MCF 10A (cell line): ENCODE data around the gene NFIA. TPM values are rescaled to one million over a fixed set of nuclear protein-coding genes. Genes with fewer than 3 reads are reported as not detected.

Experiments
- BruUV-seq: library from RNA; stranded (reverse); fragments of 400-500 nt; replicated peaks from 2 replicates; lab custom pipeline; 2021; lab: Mats Ljungman, UMichigan
- CTCF ChIA-PET: fragments of 300-600 bp; sonication (Branson Sonifier 250); formaldehyde crosslinking; extraction: SDS; loops from one replicate; lab custom pipeline; 2021; ENCODE audit warnings: antibody characterized with exemption, inconsistent platforms; lab: Yijun Ruan, JAX
- POLR2A ChIA-PET: fragments of 300-600, 350-650 bp; sonication (Branson Sonifier 250); formaldehyde crosslinking; extraction: SDS; loops from one replicate; lab custom pipeline; 2020; ENCODE audit warnings: antibody characterized with exemption, inconsistent platforms; lab: Yijun Ruan, JAX
- DNase-seq: peaks from one replicate; pipeline ENCODE4 v3.0.0-alpha.2; 2018; ENCODE audit not compliant: unreplicated experiment
- H3K27ac Mint-ChIP-seq: one replicate; pipeline ENCODE4 v1.8.0; 2022; ENCODE audit warnings: mild to moderate bottlenecking, low read depth, mixed read lengths; ENCODE audit not compliant: unreplicated experiment
- H3K27me3 Mint-ChIP-seq: one replicate; pipeline ENCODE4 v1.8.0; 2022; ENCODE audit warnings: mixed read lengths; ENCODE audit not compliant: insufficient read depth, unreplicated experiment
- H3K36me3 Mint-ChIP-seq: one replicate; pipeline ENCODE4 v1.8.0; 2022; ENCODE audit warnings: mild to moderate bottlenecking, moderate library complexity, mixed read lengths; ENCODE audit not compliant: insufficient read depth, unreplicated experiment
- H3K4me1 Mint-ChIP-seq: one replicate; pipeline ENCODE4 v1.8.0; 2022; ENCODE audit warnings: mixed read lengths; ENCODE audit not compliant: insufficient read depth, unreplicated experiment
- H3K4me3 Mint-ChIP-seq: one replicate; pipeline ENCODE4 v1.8.0; 2022; ENCODE audit warnings: mild to moderate bottlenecking, moderate library complexity, mixed read lengths; ENCODE audit not compliant: unreplicated experiment
- H3K9me3 Mint-ChIP-seq: one replicate; pipeline ENCODE4 v1.8.0; 2022; ENCODE audit warnings: mixed read lengths; ENCODE audit not compliant: unreplicated experiment
- CTCF ChIP-seq: fragments of 200-600 bp; IDR thresholded peaks from one replicate; pipeline ENCODE4 v1.8.0; 2022; ENCODE audit warnings: antibody characterized with exemption, mild to moderate bottlenecking; ENCODE audit not compliant: unreplicated experiment
- intact Hi-C: fragments of 100-400 bp; cut with micrococcal nuclease; formaldehyde crosslinking; loops from 2 replicates; pipeline ENCODE4 v1.14.1; 2022
- total RNA-seq: library from RNA; stranded (reverse); gene quantifications from 2 replicates; pipeline ENCODE4 v1.2.3, GENCODE V29; 2022

The NFIA gene
- total RNA-seq, 1 experiment from 2014 or later = 54.8 TPM

- intact Hi-C loops = no loop called here
- H3K36me3 Mint-ChIP-seq = peaks cover 12% of the 10 kb centered on the region
- POLR2A ChIA-PET = interaction anchor here (1.0 to 4.6 kb wide), 6 partner anchors 9 to 31 kb away, joined by 4 to 25 read pairs (median 13); no protein-coding TSS in a partner anchor
- BruUV-seq = no TSS peak
- H3K27me3 Mint-ChIP-seq = no peaks in the 10 kb centered on the region
- CTCF ChIA-PET = no interaction called here
- no peak for TF ChIP-seq CTCF
- peaks cover 17% of the 10 kb centered on the region for H3K4me1 Mint-ChIP-seq
- no peaks in the 10 kb centered on the region for H3K9me3 Mint-ChIP-seq
- H3K4me3 Mint-ChIP-seq = no peak overlapping the region
- H3K27ac Mint-ChIP-seq = no peak overlapping the region
- DNase-seq = no peak
These were observed 27.5 kb downstream of the NFIA start for GRCh38 chr1:61109910-61110309.

GRCh38 chr1:61110554-61110953, 28.2 kb downstream of the NFIA start:
- Mint-ChIP-seq H3K9me3 (no peaks in the 10 kb centered on the region), H3K4me3 (no peak overlapping the region), H3K4me1 (peaks cover 23% of the 10 kb centered on the region), H3K36me3 (peaks cover 12% of the 10 kb centered on the region), H3K27me3 (no peaks in the 10 kb centered on the region), H3K27ac (no peak overlapping the region)
- no peak for DNase-seq
- BruUV-seq = no TSS peak
- CTCF ChIA-PET = no interaction called here
- no peak for TF ChIP-seq CTCF
- POLR2A ChIA-PET = interaction anchor here (1.0 to 4.6 kb wide), 6 partner anchors 8 to 32 kb away, joined by 4 to 25 read pairs (median 13); no protein-coding TSS in a partner anchor
- intact Hi-C loops = no loop called here

- no TSS peak for BruUV-seq
- Mint-ChIP-seq H3K36me3 (peaks cover 12% of the 10 kb centered on the region), H3K27ac (peak overlapping the region; percentile 49), H3K4me3 (no peak overlapping the region), H3K27me3 (no peaks in the 10 kb centered on the region), H3K4me1 (peaks cover 31% of the 10 kb centered on the region), H3K9me3 (no peaks in the 10 kb centered on the region)
- POLR2A ChIA-PET = interaction anchor here (0.5 to 4.6 kb wide), 8 partner anchors 8 to 72 kb away, joined by 3 to 25 read pairs (median 8); no protein-coding TSS in a partner anchor
- intact Hi-C loops = no loop called here
- CTCF ChIA-PET = no interaction called here
- DNase-seq = no peak
- no peak for TF ChIP-seq CTCF
These were observed 29.0 kb downstream of the NFIA start for GRCh38 chr1:61111084-61112004.

GRCh38 chr1:61114178-61114870, 32.0 kb downstream of the NFIA start:
- H3K9me3 Mint-ChIP-seq = no peaks in the 10 kb centered on the region
- no peaks in the 10 kb centered on the region for H3K27me3 Mint-ChIP-seq
- H3K4me3 Mint-ChIP-seq = no peak overlapping the region
- POLR2A ChIA-PET = interaction anchor here (0.8 to 4.6 kb wide), 7 partner anchors 8 to 212 kb away, joined by 3 to 23 read pairs (median 4); no protein-coding TSS in a partner anchor
- CTCF ChIA-PET = interaction anchor here (0.6 to 1.2 kb wide), 3 partner anchors 27 to 92 kb away, joined by 3 to 4 read pairs (median 3); no protein-coding TSS in a partner anchor
- no TSS peak for BruUV-seq
- peaks cover 48% of the 10 kb centered on the region for H3K4me1 Mint-ChIP-seq
- no peak for TF ChIP-seq CTCF
- no peak overlapping the region for H3K27ac Mint-ChIP-seq
- intact Hi-C loops = no loop called here
- peaks cover 12% of the 10 kb centered on the region for H3K36me3 Mint-ChIP-seq
- no peak for DNase-seq
